Subcutaneous adipose tissue (tissue), 4 donors: ENCODE measurements around the gene IL31RA. TPM values are rescaled to one million over a fixed set of nuclear protein-coding genes. Genes with fewer than 3 reads are reported as not detected.

ENCODE experiments used
- small RNA-seq: library from RNA; depleted of rRNA; stranded (forward); fragments of <200 nt; gene quantifications from one replicate; pipeline ENCODE3, GENCODE V24; 2016
- total RNA-seq, 4 donors: library from RNA; depleted of rRNA; stranded (reverse); fragments of >200 nt; gene quantifications; one replicate each; pipeline ENCODE4 v1.1.0, GENCODE V29; 2016
- TF ChIP-seq, protein P1 (sequence below): fragments of 450-650 bp; IDR thresholded peaks from one replicate; pipeline ENCODE4 v1.5.1; 2016; ENCODE audit warnings: low read depth, mild to moderate bottlenecking, control low read depth, antibody characterized with exemption, moderate library complexity

Gene IL31RA
- total RNA-seq, 4 donors from 2014 or later, result not detected

DNA sequence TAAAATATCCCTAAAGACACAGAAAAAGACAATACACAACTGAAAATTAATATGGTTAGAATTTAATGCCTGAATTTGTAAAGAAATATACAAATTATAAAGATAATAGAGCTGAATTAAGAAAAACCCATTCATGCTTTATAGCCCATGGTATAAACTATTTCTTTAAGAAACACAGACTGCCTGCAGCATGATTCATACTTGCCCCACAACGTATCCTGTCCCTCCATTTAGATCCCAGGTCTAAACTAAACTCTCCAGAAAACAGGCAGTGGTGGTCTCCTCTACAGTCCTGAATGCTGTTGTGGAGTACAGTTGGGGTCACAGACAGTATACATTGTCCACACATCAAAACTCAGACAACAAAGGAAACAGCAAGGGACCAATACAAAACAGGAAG lies 118.8 kb downstream of the IL31RA start:
- TF ChIP-seq, protein P1, sequence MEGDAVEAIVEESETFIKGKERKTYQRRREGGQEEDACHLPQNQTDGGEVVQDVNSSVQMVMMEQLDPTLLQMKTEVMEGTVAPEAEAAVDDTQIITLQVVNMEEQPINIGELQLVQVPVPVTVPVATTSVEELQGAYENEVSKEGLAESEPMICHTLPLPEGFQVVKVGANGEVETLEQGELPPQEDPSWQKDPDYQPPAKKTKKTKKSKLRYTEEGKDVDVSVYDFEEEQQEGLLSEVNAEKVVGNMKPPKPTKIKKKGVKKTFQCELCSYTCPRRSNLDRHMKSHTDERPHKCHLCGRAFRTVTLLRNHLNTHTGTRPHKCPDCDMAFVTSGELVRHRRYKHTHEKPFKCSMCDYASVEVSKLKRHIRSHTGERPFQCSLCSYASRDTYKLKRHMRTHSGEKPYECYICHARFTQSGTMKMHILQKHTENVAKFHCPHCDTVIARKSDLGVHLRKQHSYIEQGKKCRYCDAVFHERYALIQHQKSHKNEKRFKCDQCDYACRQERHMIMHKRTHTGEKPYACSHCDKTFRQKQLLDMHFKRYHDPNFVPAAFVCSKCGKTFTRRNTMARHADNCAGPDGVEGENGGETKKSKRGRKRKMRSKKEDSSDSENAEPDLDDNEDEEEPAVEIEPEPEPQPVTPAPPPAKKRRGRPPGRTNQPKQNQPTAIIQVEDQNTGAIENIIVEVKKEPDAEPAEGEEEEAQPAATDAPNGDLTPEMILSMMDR, result no peak

Small RNA genes within 50 kb of the gene (small RNA-seq; reads per million reads assigned to genes)
- not detected for gene AC016596.1

Other genes with a start within 250 kb of the IL31RA start
- gene SLC38A9, start 139.0 kb upstream of the IL31RA start, total RNA-seq, result 10 to 100 TPM; 20.2 to 33.5 (median 28.8) TPM
- not detected for gene DDX4, start 113.3 kb upstream of the IL31RA start, total RNA-seq
- gene IL6ST, start 143.6 kb downstream of the IL31RA start, total RNA-seq, result 100 to 1,000 TPM; 445 to 681 (median 552) TPM